ENCODE results near the gene OR5H14. TPM values are rescaled to one million over a fixed set of nuclear protein-coding genes. Genes with fewer than 3 reads are reported as not detected.

Gene OR5H14
- polyA plus RNA-seq, 1 donor from 2014 or later: not detected

DNA sequence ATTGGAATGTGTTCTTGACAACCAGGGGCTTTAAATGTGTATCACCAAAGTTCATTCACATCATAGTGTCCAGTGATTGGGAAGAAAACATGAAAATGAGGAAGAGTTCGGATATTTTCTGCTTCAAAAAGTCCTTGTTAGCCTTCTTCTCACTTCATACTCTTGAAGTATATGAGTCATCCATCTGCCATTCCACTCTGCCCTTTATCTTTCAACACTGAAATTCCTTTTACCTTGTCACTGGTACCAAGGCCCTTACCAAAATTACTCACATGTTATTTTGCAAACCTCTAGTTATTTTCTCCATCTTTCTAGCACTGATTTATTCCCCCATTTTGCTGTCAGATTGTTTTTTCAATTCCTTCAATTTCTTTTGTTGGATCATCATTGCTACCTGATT is 51.7 kb downstream of the OR5H14 start:
- Histone ChIP-seq H2AFZ (ENCODE audit: low read depth, low read length) (no peak overlapping the region), H3K27ac (ENCODE audit: low read length) (no peak overlapping the region), H3K4me3 (ENCODE audit: low read length) (no peak overlapping the region)

More for the DNA sequence above, 51.7 kb downstream of the OR5H14 start:
- Histone ChIP-seq H4K20me1 (ENCODE audit: insufficient read depth) (no peaks in the 10 kb centered on the region), H3K9me3 (ENCODE audit: low read length) (no peaks in the 10 kb centered on the region), H3K4me2 (ENCODE audit: low read length) (no peak overlapping the region), H3K27me3 (ENCODE audit: insufficient read depth, low read depth, low read length) (no peaks in the 10 kb centered on the region), H3K79me2 (replicated peaks; ENCODE audit: insufficient read depth, low read length) (no peaks in the 10 kb centered on the region), H3K9me2 (ENCODE audit: insufficient read depth, low read length) (no peaks in the 10 kb centered on the region), H3K9ac (ENCODE audit: low read length) (no peak overlapping the region), H3F3A (ENCODE audit: insufficient read depth, low read length, poor library complexity, severe bottlenecking) (no peaks in the 10 kb centered on the region), H3K36me3 (ENCODE audit: insufficient read depth, low read length) (no peaks in the 10 kb centered on the region)
- TF ChIP-seq EP300 (conservative IDR thresholded peaks at IDR 0.05; ENCODE audit: poor library complexity, severe bottlenecking): no peak
- no peak for TF ChIP-seq EZH2 (IDR thresholded peaks at IDR 0.05; ENCODE audit: borderline replicate concordance, insufficient read depth, low read length, poor library complexity, severe bottlenecking)
- TF ChIP-seq REST (IDR thresholded peaks at IDR 0.05; ENCODE audit: borderline replicate concordance): no peak
- no peak for TF ChIP-seq POLR2AphosphoS5 (IDR thresholded peaks at IDR 0.05)
- TF ChIP-seq RAD21 (conservative IDR thresholded peaks at IDR 0.05): no peak
- TF ChIP-seq TAF1 (IDR thresholded peaks at IDR 0.05; ENCODE audit: low read depth): no peak
- TF ChIP-seq, protein P1, sequence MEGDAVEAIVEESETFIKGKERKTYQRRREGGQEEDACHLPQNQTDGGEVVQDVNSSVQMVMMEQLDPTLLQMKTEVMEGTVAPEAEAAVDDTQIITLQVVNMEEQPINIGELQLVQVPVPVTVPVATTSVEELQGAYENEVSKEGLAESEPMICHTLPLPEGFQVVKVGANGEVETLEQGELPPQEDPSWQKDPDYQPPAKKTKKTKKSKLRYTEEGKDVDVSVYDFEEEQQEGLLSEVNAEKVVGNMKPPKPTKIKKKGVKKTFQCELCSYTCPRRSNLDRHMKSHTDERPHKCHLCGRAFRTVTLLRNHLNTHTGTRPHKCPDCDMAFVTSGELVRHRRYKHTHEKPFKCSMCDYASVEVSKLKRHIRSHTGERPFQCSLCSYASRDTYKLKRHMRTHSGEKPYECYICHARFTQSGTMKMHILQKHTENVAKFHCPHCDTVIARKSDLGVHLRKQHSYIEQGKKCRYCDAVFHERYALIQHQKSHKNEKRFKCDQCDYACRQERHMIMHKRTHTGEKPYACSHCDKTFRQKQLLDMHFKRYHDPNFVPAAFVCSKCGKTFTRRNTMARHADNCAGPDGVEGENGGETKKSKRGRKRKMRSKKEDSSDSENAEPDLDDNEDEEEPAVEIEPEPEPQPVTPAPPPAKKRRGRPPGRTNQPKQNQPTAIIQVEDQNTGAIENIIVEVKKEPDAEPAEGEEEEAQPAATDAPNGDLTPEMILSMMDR (IDR thresholded peaks at IDR 0.05; ENCODE audit: poor library complexity, severe bottlenecking): no peak
- TF ChIP-seq SMC3 (conservative IDR thresholded peaks at IDR 0.05; ENCODE audit: poor library complexity): no peak
- TF ChIP-seq MXI1 (conservative IDR thresholded peaks at IDR 0.05; ENCODE audit: poor library complexity, severe bottlenecking): no peak

Other genes starting within 250 kb of the OR5H14 start
- 0.32 and 0.48 TPM in 2 replicates for gene RIOX2, start 175.0 kb upstream of the OR5H14 start, polyA plus RNA-seq
- not detected in 2 replicates for gene GABRR3, start 112.2 kb upstream of the OR5H14 start, polyA plus RNA-seq
- not detected in 2 replicates for gene OR5AC2, start 60.3 kb upstream of the OR5H14 start, polyA plus RNA-seq
- not detected in 2 replicates for gene OR5H1, start 16.8 kb upstream of the OR5H14 start, polyA plus RNA-seq
- not detected in 2 replicates for gene OR5H15, start 19.2 kb downstream of the OR5H14 start, polyA plus RNA-seq
- not detected in 2 replicates for gene OR5H6, start 116.8 kb downstream of the OR5H14 start, polyA plus RNA-seq
- not detected in 2 replicates for gene OR5H2, start 135.0 kb downstream of the OR5H14 start, polyA plus RNA-seq
- not detected in 2 replicates for gene OR5K4, start 206.4 kb downstream of the OR5H14 start, polyA plus RNA-seq
- gene OR5K3, start 243.2 kb downstream of the OR5H14 start, polyA plus RNA-seq: not detected in 2 replicates